Ectodermal cell (in vitro differentiated cells): Measurements from ENCODE around the gene CDC42EP4.

Source experiments
- H3K27ac ChIP-seq: 2 replicates; pipeline ENCODE4 v1.7.0; 2013; ENCODE audit warnings: mild to moderate bottlenecking, low read depth, low read length; ENCODE audit not compliant: insufficient read depth, poor library complexity, severe bottlenecking
- H3K27me3 ChIP-seq: 2 replicates; pipeline ENCODE4 v1.7.0; 2013; ENCODE audit warnings: mild to moderate bottlenecking, low read length; ENCODE audit not compliant: insufficient read depth, control insufficient read depth, poor library complexity, severe bottlenecking
- H3K36me3 ChIP-seq: one replicate; pipeline ENCODE4 v1.7.0; 2013; ENCODE audit warnings: low read length; ENCODE audit not compliant: control insufficient read depth, insufficient read depth
- H3K4me1 ChIP-seq: one replicate; pipeline ENCODE4 v1.7.0; 2013; ENCODE audit warnings: low read length; ENCODE audit not compliant: control insufficient read depth, insufficient read depth
- H3K4me3 ChIP-seq: 2 replicates; pipeline ENCODE4 v1.7.0; 2013; ENCODE audit warnings: low read depth, low read length, control low read depth; ENCODE audit not compliant: insufficient read depth
- H3K9me3 ChIP-seq: 2 replicates; pipeline ENCODE4 v1.7.0; 2013; ENCODE audit warnings: mild to moderate bottlenecking, low read length, moderate library complexity; ENCODE audit not compliant: control insufficient read depth
- WGBS, 2 experiments: methylation state at CpG; one replicate each; pipeline ENCODE4 v1.1.7; 2013; ENCODE audit warnings: missing lambda C conversion rate in 2 of 2; 5-methylcytosine and 5-hydroxymethylcytosine counted together

The CDC42EP4 gene

GRCh38 chr17:73251871-73252270, 59.9 kb downstream of the CDC42EP4 start:
- Histone ChIP-seq H3K9me3 (no peaks in the 10 kb centered on the region), H3K36me3 (no peaks in the 10 kb centered on the region), H3K27ac (no peak overlapping the region), H3K4me3 (no peak overlapping the region), H3K4me1 (no peaks in the 10 kb centered on the region), H3K27me3 (peaks cover 46% of the 10 kb centered on the region)
- WGBS, 2 experiments: 85 to 96% methylated on average over 8 of the region's 8 CpGs

- Histone ChIP-seq H3K4me1 (no peaks in the 10 kb centered on the region), H3K9me3 (no peaks in the 10 kb centered on the region), H3K27ac (no peak overlapping the region), H3K36me3 (no peaks in the 10 kb centered on the region), H3K4me3 (no peak overlapping the region), H3K27me3 (peaks cover 46% of the 10 kb centered on the region)
- 80 to 81% methylated on average over 10 of the region's 10 CpGs for WGBS, 2 experiments
Measured at GRCh38 chr17:73250851-73251640, 60.8 kb downstream of the CDC42EP4 start.

- Histone ChIP-seq H3K9me3 (no peaks in the 10 kb centered on the region), H3K27ac (no peak overlapping the region), H3K4me1 (no peaks in the 10 kb centered on the region), H3K4me3 (no peak overlapping the region), H3K27me3 (peaks cover 36% of the 10 kb centered on the region), H3K36me3 (no peaks in the 10 kb centered on the region)
- 90 to 94% methylated on average over 7 to 8 of the region's 8 CpGs for WGBS, 2 experiments
Measured at GRCh38 chr17:73249700-73250099, 62.1 kb downstream of the CDC42EP4 start.

GRCh38 chr17:73248532-73248931, 63.3 kb downstream of the CDC42EP4 start:
- no peaks in the 10 kb centered on the region for H3K4me1 ChIP-seq
- H3K9me3 ChIP-seq: no peaks in the 10 kb centered on the region
- H3K27me3 ChIP-seq: peaks cover 26% of the 10 kb centered on the region
- no peak overlapping the region for H3K27ac ChIP-seq
- 96 to 97% methylated on average over 9 of the region's 10 CpGs for WGBS, 2 experiments
- no peak overlapping the region for H3K4me3 ChIP-seq
- no peaks in the 10 kb centered on the region for H3K36me3 ChIP-seq

GRCh38 chr17:73247726-73248125, 64.1 kb downstream of the CDC42EP4 start:
- Histone ChIP-seq H3K4me3 (no peak overlapping the region), H3K27me3 (peaks cover 22% of the 10 kb centered on the region), H3K4me1 (no peaks in the 10 kb centered on the region), H3K36me3 (peaks cover 7% of the 10 kb centered on the region), H3K27ac (no peak overlapping the region), H3K9me3 (no peaks in the 10 kb centered on the region)
- WGBS, 2 experiments: 92 to 100% methylated on average over 2 of the region's 2 CpGs

GRCh38 chr17:73240561-73240960, 71.2 kb downstream of the CDC42EP4 start:
- H3K9me3 ChIP-seq: no peaks in the 10 kb centered on the region
- H3K4me3 ChIP-seq: no peak overlapping the region
- WGBS, 2 experiments: 96% methylated on average over 2 of the region's 2 CpGs
- peaks cover 28% of the 10 kb centered on the region for H3K36me3 ChIP-seq
- no peaks in the 10 kb centered on the region for H3K4me1 ChIP-seq
- no peaks in the 10 kb centered on the region for H3K27me3 ChIP-seq
- no peak overlapping the region for H3K27ac ChIP-seq

GRCh38 chr17:73237714-73238113, 74.1 kb downstream of the CDC42EP4 start:
- Histone ChIP-seq H3K4me3 (no peak overlapping the region), H3K9me3 (no peaks in the 10 kb centered on the region), H3K27ac (no peak overlapping the region), H3K27me3 (no peaks in the 10 kb centered on the region), H3K4me1 (peaks cover 3% of the 10 kb centered on the region), H3K36me3 (peaks cover 29% of the 10 kb centered on the region)
- 93% methylated on average over 6 of the region's 6 CpGs for WGBS, 2 experiments

GRCh38 chr17:73234736-73235135, 77.1 kb downstream of the CDC42EP4 start:
- WGBS, 2 experiments: 89% methylated on average over 10 of the region's 10 CpGs
- Histone ChIP-seq H3K27ac (no peak overlapping the region), H3K36me3 (peaks cover 17% of the 10 kb centered on the region), H3K4me3 (no peak overlapping the region), H3K27me3 (no peaks in the 10 kb centered on the region), H3K4me1 (peaks cover 11% of the 10 kb centered on the region), H3K9me3 (no peaks in the 10 kb centered on the region)
